GM19395 (cell line): ENCODE results near the gene ANKRD2.

Experiments used
- ATAC-seq: cut with Tn5 transposase; IDR thresholded peaks from one replicate; pipeline ENCODE4 v1.9.1; 2021; ENCODE audit warnings: mild to moderate bottlenecking, moderate library complexity; ENCODE audit not compliant: unreplicated experiment

Gene ANKRD2

GRCh38 chr10:97590748-97591495 lies 18.3 kb downstream of the ANKRD2 start:
- ATAC-seq: no peak

- no peak for ATAC-seq
These were observed 20.8 kb downstream of the ANKRD2 start for GRCh38 chr10:97593421-97593820.

GRCh38 chr10:97596101-97597082 lies 23.8 kb downstream of the ANKRD2 start:
- ATAC-seq: no peak

- no peak for ATAC-seq
These were observed 25.2 kb downstream of the ANKRD2 start for GRCh38 chr10:97597778-97598177.

GRCh38 chr10:97598407-97599271 lies 26.1 kb downstream of the ANKRD2 start:
- ATAC-seq: no peak

- no peak for ATAC-seq
These were observed 26.7 kb downstream of the ANKRD2 start for GRCh38 chr10:97599272-97599619.

- ATAC-seq: no peak
These were observed 28.0 kb downstream of the ANKRD2 start for GRCh38 chr10:97600616-97601015.

- ATAC-seq: no peak
These were observed 29.0 kb downstream of the ANKRD2 start for GRCh38 chr10:97601268-97602215.

GRCh38 chr10:97607095-97607636 lies 34.6 kb downstream of the ANKRD2 start:
- no peak for ATAC-seq

- ATAC-seq: no peak
These were observed 36.5 kb downstream of the ANKRD2 start for GRCh38 chr10:97608991-97609561.

- ATAC-seq: no peak
These were observed 38.9 kb downstream of the ANKRD2 start for GRCh38 chr10:97611473-97611872.

GRCh38 chr10:97612386-97612785 lies 39.8 kb downstream of the ANKRD2 start:
- ATAC-seq: no peak

- no peak for ATAC-seq
These were observed 45.7 kb downstream of the ANKRD2 start for GRCh38 chr10:97618285-97618684.

- ATAC-seq: no peak
These were observed 46.2 kb downstream of the ANKRD2 start for GRCh38 chr10:97618733-97619132.

- no peak for ATAC-seq
These were observed 50.7 kb downstream of the ANKRD2 start for GRCh38 chr10:97623277-97623676.

- no peak for ATAC-seq
These were observed 55.2 kb downstream of the ANKRD2 start for GRCh38 chr10:97627731-97628130.

GRCh38 chr10:97628228-97628627 lies 55.6 kb downstream of the ANKRD2 start:
- ATAC-seq: no peak

- no peak for ATAC-seq
These were observed 56.7 kb downstream of the ANKRD2 start for GRCh38 chr10:97629289-97629688.

GRCh38 chr10:97631098-97631497 lies 58.5 kb downstream of the ANKRD2 start:
- ATAC-seq: no peak
